HepG2 (cell line): ENCODE results near the gene PIEZO1. TPM values are rescaled to one million over a fixed set of nuclear protein-coding genes. Genes with fewer than 3 reads are reported as not detected.

ENCODE experiments used
- AGO2 ChIP-seq: fragments of 200-400 bp; formaldehyde crosslinking; optimal IDR thresholded peaks from 2 replicates; pipeline ENCODE3; 2017; ENCODE audit warnings: mild to moderate bottlenecking, low read depth, low read length, moderate library complexity
- ASH2L ChIP-seq: fragments of 300-600, 200-600 bp; sonication (generic); IDR thresholded peaks from 2 replicates; pipeline ENCODE4 v1.7.0; 2017; ENCODE audit warnings: low read depth, mild to moderate bottlenecking, moderate library complexity, mixed read lengths, low read length; ENCODE audit not compliant: insufficient read length
- HNRNPL ChIP-seq: fragments of 200-400 bp; formaldehyde crosslinking; IDR thresholded peaks from 2 replicates; pipeline ENCODE4 v1.6.1; 2017; ENCODE audit warnings: mild to moderate bottlenecking, low read depth, low read length
- KDM5B ChIP-seq: sonication (generic); formaldehyde crosslinking; IDR thresholded peaks from 2 replicates; pipeline ENCODE4 v1.4.0; 2020; ENCODE audit warnings: missing genetic modification reagents, mild to moderate bottlenecking, borderline replicate concordance
- MXI1 ChIP-seq: IDR thresholded peaks from 3 replicates; pipeline ENCODE4 v1.6.1; 2012; ENCODE audit warnings: low read depth, low read length, inconsistent platforms, borderline replicate concordance
- NCOR1 ChIP-seq: fragments of 200-600 bp; sonication (generic); IDR thresholded peaks from 2 replicates; pipeline ENCODE4 v1.7.0; 2017; ENCODE audit warnings: antibody characterized with exemption, low read length, borderline replicate concordance
- NFKB2 ChIP-seq: sonication (generic); formaldehyde crosslinking; IDR thresholded peaks from 2 replicates; pipeline ENCODE4 v1.4.0; 2020; ENCODE audit warnings: missing genetic modification reagents, borderline replicate concordance
- NONO ChIP-seq, 2 experiments: fragments of 450-650 bp in 1 of 2; sonication (generic) in 1 of 2; formaldehyde crosslinking in 1 of 2; IDR thresholded peaks in 1 of 2; conservative IDR thresholded peaks in 1 of 2; 2 replicates each; pipeline versions ENCODE4 v1.6.1 to v1.8.0; 2017 to 2022; ENCODE audit warnings: mild to moderate bottlenecking in 1 of 2, missing genetic modification reagents in 1 of 2, moderate library complexity in 1 of 2
- NRL ChIP-seq: sonication (generic); formaldehyde crosslinking; IDR thresholded peaks from 2 replicates; pipeline ENCODE4 v1.5.0; 2020; ENCODE audit warnings: missing genetic modification reagents, mild to moderate bottlenecking, moderate library complexity, borderline replicate concordance
- PAWR ChIP-seq: sonication (generic); formaldehyde crosslinking; IDR thresholded peaks from 2 replicates; pipeline ENCODE4 v1.4.0; 2020; ENCODE audit warnings: missing genetic modification reagents, mild to moderate bottlenecking, borderline replicate concordance
- SP5 ChIP-seq: IDR thresholded peaks from 2 replicates; pipeline ENCODE4 v1.6.1; 2016; ENCODE audit warnings: low read depth, borderline replicate concordance
- STAT5B ChIP-seq: sonication (generic); formaldehyde crosslinking; IDR thresholded peaks from 2 replicates; pipeline ENCODE4 v1.4.0; 2020; ENCODE audit warnings: missing genetic modification reagents
- TAF1 ChIP-seq: sonication (generic); formaldehyde crosslinking; IDR thresholded peaks from 2 replicates; pipeline ENCODE4 v1.4.0; 2020; ENCODE audit warnings: missing genetic modification reagents
- TSC22D2 ChIP-seq: sonication (generic); formaldehyde crosslinking; IDR thresholded peaks from 2 replicates; pipeline ENCODE4 v1.5.1; 2020; ENCODE audit warnings: missing genetic modification reagents, mild to moderate bottlenecking, borderline replicate concordance
- ZNF10 ChIP-seq: sonication (generic); formaldehyde crosslinking; IDR thresholded peaks from 2 replicates; pipeline ENCODE4 v1.4.0; 2020; ENCODE audit warnings: mild to moderate bottlenecking, low read depth, missing genetic modification reagents, borderline replicate concordance
- ZNF101 ChIP-seq: sonication (generic); formaldehyde crosslinking; IDR thresholded peaks from 2 replicates; pipeline ENCODE4 v1.4.0; 2020; ENCODE audit warnings: mild to moderate bottlenecking, low read depth, missing genetic modification reagents, borderline replicate concordance
- ZNF263 ChIP-seq: sonication (generic); formaldehyde crosslinking; IDR thresholded peaks from 2 replicates; pipeline ENCODE4 v1.4.0; 2020; ENCODE audit warnings: missing genetic modification reagents
- ZNF432 ChIP-seq: sonication (generic); formaldehyde crosslinking; IDR thresholded peaks from 2 replicates; pipeline ENCODE4 v1.5.0; 2020; ENCODE audit warnings: missing genetic modification reagents, mild to moderate bottlenecking, borderline replicate concordance
- ZNF552 ChIP-seq: sonication (generic); formaldehyde crosslinking; IDR thresholded peaks from 2 replicates; pipeline ENCODE4 v1.9.0; 2022; ENCODE audit warnings: missing genetic modification reagents, mild to moderate bottlenecking, borderline replicate concordance
- ZNF563 ChIP-seq: sonication (generic); formaldehyde crosslinking; IDR thresholded peaks from 2 replicates; pipeline ENCODE4 v1.8.0; 2022; ENCODE audit warnings: mild to moderate bottlenecking, moderate library complexity, missing genetic modification reagents
- ZNF572 ChIP-seq: sonication (generic); formaldehyde crosslinking; IDR thresholded peaks from 2 replicates; pipeline ENCODE4 v1.5.1; 2020; ENCODE audit warnings: mild to moderate bottlenecking, missing genetic modification reagents
- ZNF761 ChIP-seq: sonication (generic); formaldehyde crosslinking; conservative IDR thresholded peaks from 2 replicates; pipeline ENCODE4 v1.4.0; 2020; ENCODE audit warnings: mild to moderate bottlenecking, missing genetic modification reagents
- ZNF777 ChIP-seq: sonication (generic); formaldehyde crosslinking; IDR thresholded peaks from 2 replicates; pipeline ENCODE4 v1.4.0; 2020; ENCODE audit warnings: missing genetic modification reagents
- ZNF83 ChIP-seq: sonication (generic); formaldehyde crosslinking; IDR thresholded peaks from 2 replicates; pipeline ENCODE4 v1.4.0; 2020; ENCODE audit warnings: missing genetic modification reagents, mild to moderate bottlenecking, borderline replicate concordance
- polyA plus RNA-seq, 8 experiments: library from polyadenylated mRNA; depleted of rRNA in 3 of 8; stranded (reverse) in 7 of 8; unstranded in 1 of 8; fragments of >200 nt; fragmentation: Illumina TruSeq in 4 of 8; extraction: Trizol in 4 of 8; gene quantifications; 2 replicates each; pipeline versions ENCODE4 v1.2.1 to v1.2.3, GENCODE V29; 2011 to 2016; ENCODE audit warnings: low read depth in 4 of 8, missing spikeins in 1 of 8, mixed read lengths in 1 of 8; ENCODE audit not compliant: insufficient read depth in 1 of 8
- total RNA-seq, 5 experiments: library from RNA; depleted of rRNA; stranded (reverse); fragments of >200 nt; fragmentation: Illumina TruSeq; extraction: Trizol; gene quantifications; 2 replicates each; pipeline ENCODE4 v1.2.3, GENCODE V29; 2016; ENCODE audit warnings: low read depth in 1 of 5
- TF ChIP-seq, protein P1 (sequence below): sonication (generic); formaldehyde crosslinking; IDR thresholded peaks from 2 replicates; pipeline ENCODE4 v1.8.0; 2022; ENCODE audit warnings: mild to moderate bottlenecking, missing genetic modification reagents, moderate library complexity
- TF ChIP-seq, protein P2 (sequence below): sonication (generic); formaldehyde crosslinking; IDR thresholded peaks from 2 replicates; pipeline ENCODE4 v1.4.0; 2020; ENCODE audit warnings: mild to moderate bottlenecking, missing genetic modification reagents

PIEZO1 gene
- total and polyA plus RNA-seq, 2 of the 13 experiments (the other 11 are each of a cell fraction or from before 2014, with no cell fraction given): 67.9 to 85.0 TPM

GRCh38 chr16:88737298-88738150, 47.5 kb downstream of the PIEZO1 start (continued):
- TF ChIP-seq, protein P1, sequence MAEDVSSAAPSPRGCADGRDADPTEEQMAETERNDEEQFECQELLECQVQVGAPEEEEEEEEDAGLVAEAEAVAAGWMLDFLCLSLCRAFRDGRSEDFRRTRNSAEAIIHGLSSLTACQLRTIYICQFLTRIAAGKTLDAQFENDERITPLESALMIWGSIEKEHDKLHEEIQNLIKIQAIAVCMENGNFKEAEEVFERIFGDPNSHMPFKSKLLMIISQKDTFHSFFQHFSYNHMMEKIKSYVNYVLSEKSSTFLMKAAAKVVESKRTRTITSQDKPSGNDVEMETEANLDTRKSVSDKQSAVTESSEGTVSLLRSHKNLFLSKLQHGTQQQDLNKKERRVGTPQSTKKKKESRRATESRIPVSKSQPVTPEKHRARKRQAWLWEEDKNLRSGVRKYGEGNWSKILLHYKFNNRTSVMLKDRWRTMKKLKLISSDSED (CRISPR knock-in tag): no peak
- TF ChIP-seq PAWR (CRISPR knock-in tag) (no peak), ZNF761 (CRISPR knock-in tag) (no peak; the same call in 1 of the 2 replicates), NCOR1 (no peak), ZNF83 (0 out of 2 replicates have a peak, but pooled peaks have one; percentile 33), HNRNPL (0 out of 2 replicates have a peak, but pooled peaks have one; percentile 56), STAT5B (CRISPR knock-in tag) (0 out of 2 replicates have a peak, but pooled peaks have one; percentile 62), ZNF10 (CRISPR knock-in tag) (no peak), ZNF572 (CRISPR knock-in tag) (0 out of 2 replicates have a peak, but pooled peaks have one; percentile 66), ZNF263 (no peak), AGO2 (peak; percentile 55), SP5 (CRISPR knock-in tag) (peak; percentile 87), ZNF563 (CRISPR knock-in tag) (no peak), TAF1 (no peak), ZNF101 (CRISPR knock-in tag) (no peak), ZNF432 (CRISPR knock-in tag) (no peak), KDM5B (CRISPR knock-in tag) (peak; percentile 55; the same call in 1 of the 2 replicates), ZNF777 (CRISPR knock-in tag) (peak; percentile 70), MXI1 (peak; percentile 57; the same call in 1 of the 3 replicates), TSC22D2 (CRISPR knock-in tag) (no peak), NFKB2 (peak; percentile 31; the same call in 1 of the 2 replicates), NRL (no peak), ASH2L (peak; percentile 51), ZNF552 (CRISPR knock-in tag) (no peak), NONO (IDR thresholded peaks at IDR 0.05) (no peak), NONO (CRISPR knock-in tag; conservative IDR thresholded peaks at IDR 0.05) (peak; percentile 82)
- TF ChIP-seq, protein P2, sequence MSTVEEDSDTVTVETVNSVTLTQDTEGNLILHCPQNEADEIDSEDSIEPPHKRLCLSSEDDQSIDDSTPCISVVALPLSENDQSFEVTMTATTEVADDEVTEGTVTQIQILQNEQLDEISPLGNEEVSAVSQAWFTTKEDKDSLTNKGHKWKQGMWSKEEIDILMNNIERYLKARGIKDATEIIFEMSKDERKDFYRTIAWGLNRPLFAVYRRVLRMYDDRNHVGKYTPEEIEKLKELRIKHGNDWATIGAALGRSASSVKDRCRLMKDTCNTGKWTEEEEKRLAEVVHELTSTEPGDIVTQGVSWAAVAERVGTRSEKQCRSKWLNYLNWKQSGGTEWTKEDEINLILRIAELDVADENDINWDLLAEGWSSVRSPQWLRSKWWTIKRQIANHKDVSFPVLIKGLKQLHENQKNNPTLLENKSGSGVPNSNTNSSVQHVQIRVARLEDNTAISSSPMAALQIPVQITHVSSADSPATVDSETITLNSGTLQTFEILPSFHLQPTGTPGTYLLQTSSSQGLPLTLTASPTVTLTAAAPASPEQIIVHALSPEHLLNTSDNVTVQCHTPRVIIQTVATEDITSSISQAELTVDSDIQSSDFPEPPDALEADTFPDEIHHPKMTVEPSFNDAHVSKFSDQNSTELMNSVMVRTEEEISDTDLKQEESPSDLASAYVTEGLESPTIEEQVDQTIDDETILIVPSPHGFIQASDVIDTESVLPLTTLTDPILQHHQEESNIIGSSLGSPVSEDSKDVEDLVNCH (CRISPR knock-in tag): no peak
